HCT116 (cell line): ENCODE results near the gene PDGFD. TPM values are rescaled to one million over a fixed set of nuclear protein-coding genes. Genes with fewer than 3 reads are reported as not detected.

Experiments used
- ATAC-seq: fragments of 200-7000 bp; cut with Tn5 transposase; 2 replicates; pipeline ENCODE4 v1.9.1; 2020; ENCODE audit warnings: mild to moderate bottlenecking, moderate library complexity
- BruUV-seq: library from RNA; stranded (reverse); fragments of 400-500 nt; replicated peaks from 2 replicates; lab custom pipeline; 2021; lab: Mats Ljungman, UMichigan
- CTCF ChIA-PET: fragments of 300-600 bp; sonication (Branson Sonifier 250); formaldehyde crosslinking; loops from one replicate; lab custom pipeline; 2021; ENCODE audit warnings: antibody characterized with exemption; lab: Charles Lee
- POLR2A ChIA-PET: fragments of 300-600, 350-600 bp; sonication (Branson Sonifier 250); formaldehyde crosslinking; loops from one replicate; lab custom pipeline; 2021; ENCODE audit warnings: antibody characterized with exemption; lab: Charles Lee
- RAD21 ChIA-PET, 2 experiments: fragments of 300-600 bp; sonication (Branson Sonifier 250); formaldehyde crosslinking; loops; one replicate each; lab custom pipeline; 2023; ENCODE audit warnings: low total read pairs in 2 of 2; ENCODE audit not compliant: uncharacterized antibody in 2 of 2, unreplicated experiment in 2 of 2, low non-redundant PET in 1 of 2; lab: Charles Lee
- DNase-seq: peaks from one replicate; pipeline ENCODE4 v3.0.0-alpha.2; 2010; ENCODE audit warnings: low read depth, low spot score
- H2AFZ ChIP-seq: fragments of 200-600 bp; shearing (Covaris generic), sonication (generic); 2 replicates; pipeline ENCODE4 v1.6.1; 2017; ENCODE audit warnings: low read depth, mixed run types, mixed read lengths, antibody characterized with exemption, low read length; ENCODE audit not compliant: poor library complexity, severe bottlenecking
- H3K27ac ChIP-seq: 2 replicates; pipeline ENCODE4 v1.5.1; 2012; ENCODE audit warnings: low read depth, low read length
- H3K27me3 ChIP-seq: fragments of 200-600 bp; sonication (generic); 2 replicates; pipeline ENCODE4 v1.6.1; 2016; ENCODE audit warnings: mixed run types, low read length, mixed read lengths; ENCODE audit not compliant: insufficient read depth
- H3K36me3 ChIP-seq, 2 experiments: fragments of 200-500 bp in 1 of 2; fragments of 200-600 bp in 1 of 2; sonication (Bioruptor generic) in 1 of 2; sonication (generic) in 1 of 2; 2 replicates each; pipeline versions ENCODE4 v1.5.1 to v1.6.1; 2014 to 2016; ENCODE audit warnings: low read length in 2 of 2, inconsistent platforms in 1 of 2, mixed read lengths in 1 of 2, mixed run types in 1 of 2; ENCODE audit not compliant: insufficient read depth in 2 of 2, control insufficient read depth in 1 of 2
- H3K4me1 ChIP-seq, 2 experiments: fragments of 200-600 bp in 1 of 2; sonication (generic) in 1 of 2; 2 replicates each; pipeline versions ENCODE4 v1.5.1 to v1.6.1; 2012 to 2017; ENCODE audit warnings: low read length in 2 of 2, inconsistent platforms in 1 of 2, mild to moderate bottlenecking in 1 of 2, mixed read lengths in 1 of 2, mixed run types in 1 of 2, moderate library complexity in 1 of 2; ENCODE audit not compliant: insufficient read depth in 2 of 2, control insufficient read depth in 1 of 2
- H3K4me2 ChIP-seq: fragments of 200-600 bp; sonication (generic); 2 replicates; pipeline ENCODE4 v1.6.1; 2017; ENCODE audit warnings: mixed run types, low read length, mixed read lengths
- H3K4me3 ChIP-seq, 2 experiments: fragments of 200-600 bp in 1 of 2; sonication (generic) in 1 of 2; replicated peaks in 1 of 2; 2 replicates each; pipeline ENCODE4 v1.5.1; 2011 to 2016; ENCODE audit warnings: low read length in 2 of 2, control low read depth in 1 of 2, low read depth in 1 of 2, mild to moderate bottlenecking in 1 of 2, mixed read lengths in 1 of 2, mixed run types in 1 of 2
- H3K79me2 ChIP-seq: fragments of 200-600 bp; sonication (generic); 2 replicates; pipeline ENCODE4 v1.6.1; 2017; ENCODE audit warnings: mild to moderate bottlenecking, mixed run types, low read length, moderate library complexity, mixed read lengths; ENCODE audit not compliant: insufficient read depth
- H3K9ac ChIP-seq: fragments of 200-600 bp; sonication (generic); 2 replicates; pipeline ENCODE4 v1.6.1; 2016; ENCODE audit warnings: low read length, mixed read lengths
- H3K9me2 ChIP-seq: fragments of 200-600 bp; sonication (generic), shearing (Covaris generic); 2 replicates; pipeline ENCODE4 v1.6.1; 2017; ENCODE audit warnings: mixed run types, mild to moderate bottlenecking, moderate library complexity; ENCODE audit not compliant: insufficient read depth
- H3K9me3 ChIP-seq, 2 experiments: fragments of 200-500 bp in 1 of 2; fragments of 200-600 bp in 1 of 2; sonication (Bioruptor generic) in 1 of 2; sonication (generic) in 1 of 2; 2 replicates each; pipeline ENCODE4 v1.6.1; 2014 to 2017; ENCODE audit warnings: low read length in 2 of 2, mixed read lengths in 2 of 2, inconsistent platforms in 1 of 2, low read depth in 1 of 2, mild to moderate bottlenecking in 1 of 2, mixed run types in 1 of 2, moderate library complexity in 1 of 2; ENCODE audit not compliant: control insufficient read depth in 1 of 2, insufficient read depth in 1 of 2
- H4K20me1 ChIP-seq: fragments of 200-600 bp; sonication (generic), shearing (Covaris generic); 2 replicates; pipeline ENCODE4 v1.6.1; 2017; ENCODE audit warnings: mixed run types, mild to moderate bottlenecking, moderate library complexity; ENCODE audit not compliant: insufficient read depth
- CBX3 ChIP-seq: IDR thresholded peaks from 2 replicates; pipeline ENCODE4 v1.6.1; 2012; ENCODE audit warnings: low read depth
- EGR1 ChIP-seq: IDR thresholded peaks from 2 replicates; pipeline ENCODE4 v1.6.1; 2012; ENCODE audit warnings: low read depth
- ELF1 ChIP-seq: IDR thresholded peaks from 2 replicates; pipeline ENCODE4 v1.6.1; 2012; ENCODE audit warnings: low read depth, borderline replicate concordance
- EZH2phosphoT487 ChIP-seq: fragments of 200-600 bp; IDR thresholded peaks from 2 replicates; pipeline ENCODE4 v1.6.1; 2018; ENCODE audit warnings: antibody characterized with exemption, borderline replicate concordance
- RAD21 ChIP-seq: IDR thresholded peaks from 2 replicates; pipeline ENCODE4 v1.6.1; 2012; ENCODE audit warnings: low read depth, mild to moderate bottlenecking
- ZNF274 ChIP-seq: fragments of 200-500 bp; sonication (Bioruptor generic); IDR thresholded peaks from 2 replicates; pipeline ENCODE4 v1.6.1; 2014; ENCODE audit warnings: mild to moderate bottlenecking, low read depth, low read length, inconsistent platforms
- intact Hi-C: fragments of 100-400 bp; cut with micrococcal nuclease; formaldehyde crosslinking; loops from 2 replicates; pipeline ENCODE4 v1.10.0; 2022
- total RNA-seq: library from RNA; stranded (reverse); gene quantifications from one replicate; pipeline ENCODE4 v1.2.1, GENCODE V29; 2021; ENCODE audit not compliant: unreplicated experiment
- TF ChIP-seq, protein P1 (sequence below): IDR thresholded peaks from 2 replicates; pipeline ENCODE4 v1.6.1; 2011; ENCODE audit warnings: mild to moderate bottlenecking, low read length, moderate library complexity; ENCODE audit not compliant: insufficient replicate concordance; ENCODE audit errors: extremely low read depth

Gene PDGFD
- total RNA-seq, 1 experiment from 2014 or later: 0.34 TPM

DNA sequence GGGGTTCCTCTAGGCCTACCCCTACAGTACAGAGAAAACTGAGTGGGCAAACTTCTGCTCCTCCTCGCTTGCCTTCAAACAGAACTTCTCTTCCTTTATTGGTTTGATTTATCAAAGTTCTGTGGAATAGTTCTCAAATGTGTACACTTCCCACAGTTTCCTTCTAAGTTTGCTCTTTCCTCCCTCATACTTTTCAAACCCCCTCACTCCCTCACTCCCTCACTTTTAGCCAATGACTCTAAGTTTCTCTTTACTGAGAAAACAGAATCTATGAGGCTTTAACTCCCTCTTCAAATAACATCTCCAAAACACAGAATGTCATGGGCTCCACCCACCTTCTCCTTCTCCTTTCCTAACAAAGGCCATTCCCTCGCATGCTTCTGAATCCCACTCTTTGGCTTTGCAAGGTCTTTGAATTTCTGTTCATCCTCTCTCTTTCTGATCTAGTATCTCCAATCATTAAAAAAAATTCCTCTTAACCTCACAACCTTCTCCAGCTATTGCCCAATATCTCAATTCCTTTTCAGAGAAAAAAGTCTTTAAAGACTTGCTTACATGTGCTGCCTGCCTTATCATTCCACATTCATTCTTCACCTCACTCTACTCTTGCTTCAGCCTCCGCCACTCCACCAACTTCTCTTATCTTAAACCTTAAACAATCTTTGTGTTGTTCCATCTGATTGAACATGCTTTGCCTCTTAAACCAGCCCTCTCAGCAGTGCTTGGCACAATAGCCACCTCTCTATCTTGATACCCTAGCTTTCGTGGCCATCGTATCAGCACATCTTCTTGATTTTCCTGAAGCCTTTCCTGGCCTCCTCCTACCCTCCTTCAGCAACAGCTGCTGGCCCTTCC is 70.3 kb downstream of the PDGFD start:
- POLR2A ChIA-PET: no interaction called here
- TF ChIP-seq ELF1 (no peak), CBX3 (no peak), ZNF274 (no peak), EGR1 (no peak), RAD21 (no peak), EZH2phosphoT487 (no peak)
- TF ChIP-seq, protein P1, sequence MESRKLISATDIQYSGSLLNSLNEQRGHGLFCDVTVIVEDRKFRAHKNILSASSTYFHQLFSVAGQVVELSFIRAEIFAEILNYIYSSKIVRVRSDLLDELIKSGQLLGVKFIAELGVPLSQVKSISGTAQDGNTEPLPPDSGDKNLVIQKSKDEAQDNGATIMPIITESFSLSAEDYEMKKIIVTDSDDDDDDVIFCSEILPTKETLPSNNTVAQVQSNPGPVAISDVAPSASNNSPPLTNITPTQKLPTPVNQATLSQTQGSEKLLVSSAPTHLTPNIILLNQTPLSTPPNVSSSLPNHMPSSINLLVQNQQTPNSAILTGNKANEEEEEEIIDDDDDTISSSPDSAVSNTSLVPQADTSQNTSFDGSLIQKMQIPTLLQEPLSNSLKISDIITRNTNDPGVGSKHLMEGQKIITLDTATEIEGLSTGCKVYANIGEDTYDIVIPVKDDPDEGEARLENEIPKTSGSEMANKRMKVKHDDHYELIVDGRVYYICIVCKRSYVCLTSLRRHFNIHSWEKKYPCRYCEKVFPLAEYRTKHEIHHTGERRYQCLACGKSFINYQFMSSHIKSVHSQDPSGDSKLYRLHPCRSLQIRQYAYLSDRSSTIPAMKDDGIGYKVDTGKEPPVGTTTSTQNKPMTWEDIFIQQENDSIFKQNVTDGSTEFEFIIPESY: no peak
- Histone ChIP-seq H2AFZ (no peak overlapping the region), H3K4me1 (no peaks in the 10 kb centered on the region), H4K20me1 (no peaks in the 10 kb centered on the region), H3K27ac (no peak overlapping the region), H3K4me2 (no peak overlapping the region), H3K36me3 (no peaks in the 10 kb centered on the region), H3K79me2 (no peaks in the 10 kb centered on the region), H3K4me3 (no peak overlapping the region), H3K27me3 (no peaks in the 10 kb centered on the region), H3K9ac (no peak overlapping the region), H3K9me2 (no peaks in the 10 kb centered on the region), H3K9me3 (no peaks in the 10 kb centered on the region)
- BruUV-seq: no TSS peak
- RAD21 ChIA-PET: no interaction called here
- CTCF ChIA-PET: no interaction called here
- ATAC-seq (no peak), DNase-seq (no peak)
- intact Hi-C loops: no loop called here
